GM18951 (cell line): ENCODE data around the gene ACTMAP.

Experiments used
- POLR2A ChIP-seq: IDR thresholded peaks from 4 replicates; pipeline ENCODE4 v1.6.1; 2011; ENCODE audit warnings: mild to moderate bottlenecking; ENCODE audit not compliant: insufficient read length, insufficient read depth; ENCODE audit errors: extremely low read depth
- in situ Hi-C: fragments of 300-500 bp; cut with MboI; formaldehyde crosslinking; loops from one replicate; pipeline ENCODE4 v1.12.0; 2022; ENCODE audit warnings: low sequenced_read_pairs, mixed read lengths, inconsistent platforms; ENCODE audit not compliant: unreplicated experiment

ACTMAP gene

GRCh38 chr19:40763963-40764362 lies 13.7 kb upstream of the ACTMAP start:
- in situ Hi-C loops = no loop called here
- no peak for TF ChIP-seq POLR2A

DNA sequence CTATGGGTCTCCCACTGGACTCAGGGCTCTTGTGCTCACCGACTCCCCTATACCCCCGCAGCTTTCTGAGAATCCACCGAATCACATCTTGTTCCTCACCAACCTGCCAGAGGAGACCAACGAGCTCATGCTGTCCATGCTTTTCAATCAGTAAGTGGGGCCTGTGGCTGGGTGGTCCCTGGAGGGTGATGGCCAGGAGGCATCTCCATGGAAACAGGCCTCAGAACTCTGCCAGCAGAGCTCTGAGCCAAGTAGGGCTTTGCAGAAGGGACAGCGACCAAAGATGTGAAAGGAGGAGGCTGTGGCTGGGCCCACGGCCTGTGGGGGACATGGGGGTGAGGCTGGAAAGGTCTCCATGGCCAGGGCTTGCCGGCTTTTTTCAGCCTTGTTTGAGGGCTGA lies 13.2 kb upstream of the ACTMAP start:
- in situ Hi-C loops = no loop called here
- no peak for TF ChIP-seq POLR2A

DNA sequence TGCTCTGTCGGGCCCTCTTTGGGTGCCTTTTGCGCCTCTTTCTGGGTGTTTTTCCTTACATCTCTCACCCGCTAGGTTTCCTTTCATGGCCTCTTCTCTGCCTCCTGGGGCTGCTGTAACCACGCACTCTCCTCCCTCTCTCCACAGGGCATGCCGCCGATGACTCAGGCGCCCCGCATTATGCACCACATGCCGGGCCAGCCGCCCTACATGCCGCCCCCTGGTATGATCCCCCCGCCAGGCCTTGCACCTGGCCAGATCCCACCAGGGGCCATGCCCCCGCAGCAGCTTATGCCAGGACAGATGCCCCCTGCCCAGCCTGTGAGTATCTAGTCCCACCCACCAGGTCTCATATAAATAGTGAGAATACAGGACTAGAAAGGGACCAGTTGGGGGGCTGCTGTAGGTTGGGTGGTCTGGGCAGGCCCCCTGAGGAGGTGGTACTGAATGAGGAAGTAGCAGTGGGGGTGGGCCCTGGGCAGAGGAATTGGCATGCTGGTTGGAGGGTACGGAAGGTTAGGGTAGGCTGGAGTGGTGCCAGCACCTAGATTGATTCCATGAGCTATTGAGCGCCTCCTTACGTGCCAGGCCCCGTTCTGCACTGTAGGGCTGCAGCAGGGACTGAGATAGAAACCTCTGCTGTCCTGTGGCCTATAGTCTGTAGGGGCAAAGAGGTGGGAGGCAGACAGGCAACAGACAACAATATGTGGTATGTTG lies 12.6 kb upstream of the ACTMAP start:
- in situ Hi-C loops = no loop called here
- no peak for TF ChIP-seq POLR2A

- in situ Hi-C loops = no loop called here
- no peak for TF ChIP-seq POLR2A
Measured at GRCh38 chr19:40759352-40759751, 9.1 kb upstream of the ACTMAP start.

- TF ChIP-seq POLR2A = no peak
- in situ Hi-C loops = no loop called here
Measured at GRCh38 chr19:40758491-40758890, 8.2 kb upstream of the ACTMAP start.

DNA sequence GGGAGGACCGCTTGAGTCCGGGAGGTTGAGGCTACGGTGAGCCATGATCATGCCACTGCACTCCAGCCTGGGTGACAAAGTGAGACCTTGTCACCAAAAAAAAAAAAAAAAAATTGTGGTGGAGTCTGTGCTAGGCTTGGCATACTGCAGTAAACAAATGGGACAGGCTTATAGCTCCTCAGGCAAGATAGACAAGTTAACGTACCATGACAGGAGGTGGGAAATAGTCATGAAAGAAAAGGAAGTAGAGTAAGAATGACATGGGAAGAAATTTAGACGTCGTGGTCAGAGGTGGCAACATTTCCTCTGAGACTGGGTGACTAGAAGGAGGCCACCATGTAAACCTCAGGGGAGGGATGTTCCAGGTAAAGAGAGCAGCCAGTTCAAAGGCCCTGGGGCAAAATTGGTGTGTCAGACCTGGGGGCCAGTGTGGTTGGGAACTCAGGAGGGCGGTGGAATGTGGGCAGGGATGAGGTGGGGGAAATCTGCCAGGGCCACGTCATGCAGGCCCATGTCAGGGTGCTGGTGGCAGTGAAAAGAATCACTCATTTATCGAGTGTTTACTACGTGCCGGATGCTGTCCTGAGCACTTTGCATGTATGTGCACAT lies 6.3 kb upstream of the ACTMAP start:
- TF ChIP-seq POLR2A = no peak
- in situ Hi-C loops = no loop called here

DNA sequence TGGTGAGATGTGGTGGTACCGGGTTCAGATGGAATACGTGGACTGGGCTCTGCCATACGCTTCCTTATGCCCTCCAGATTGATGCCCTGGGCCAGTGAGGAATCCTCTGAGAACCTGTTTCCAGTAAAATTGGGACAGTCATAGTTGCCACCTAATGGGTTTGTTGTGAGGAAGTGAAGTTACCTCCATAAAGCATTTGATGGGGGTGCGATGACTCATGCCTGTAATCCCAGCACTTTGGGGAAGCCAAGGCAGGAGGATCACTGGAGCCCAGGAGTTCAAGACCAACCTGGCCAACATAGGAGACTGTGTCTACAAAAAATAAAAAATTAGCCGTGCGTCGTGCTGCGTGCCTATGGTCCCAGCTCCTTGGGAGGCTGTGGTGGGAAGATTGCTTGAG lies 5.5 kb upstream of the ACTMAP start:
- no peak for TF ChIP-seq POLR2A

DNA sequence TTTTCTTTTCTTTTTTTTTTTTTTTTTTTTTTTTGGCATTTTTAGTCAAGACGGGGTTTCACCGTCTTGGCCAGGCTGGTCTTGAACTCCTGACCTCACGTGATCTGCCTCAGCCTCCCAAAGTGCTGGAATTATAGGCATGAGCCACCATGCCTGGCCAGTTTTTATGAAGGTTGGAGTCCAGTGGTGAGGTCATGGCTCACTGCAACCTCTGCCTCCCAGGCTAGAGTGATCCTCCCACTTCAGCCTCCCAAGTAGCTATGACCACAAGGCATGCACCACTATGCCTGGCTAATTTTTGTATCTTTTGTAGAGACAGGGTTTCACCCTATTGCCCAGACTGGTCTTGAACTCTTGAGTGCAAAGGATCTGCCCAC lies 5.0 kb upstream of the ACTMAP start:
- in situ Hi-C loops = no loop called here
- no peak for TF ChIP-seq POLR2A

More for the DNA sequence above, 5.5 kb upstream of the ACTMAP start:
- in situ Hi-C loops = no loop called here

DNA sequence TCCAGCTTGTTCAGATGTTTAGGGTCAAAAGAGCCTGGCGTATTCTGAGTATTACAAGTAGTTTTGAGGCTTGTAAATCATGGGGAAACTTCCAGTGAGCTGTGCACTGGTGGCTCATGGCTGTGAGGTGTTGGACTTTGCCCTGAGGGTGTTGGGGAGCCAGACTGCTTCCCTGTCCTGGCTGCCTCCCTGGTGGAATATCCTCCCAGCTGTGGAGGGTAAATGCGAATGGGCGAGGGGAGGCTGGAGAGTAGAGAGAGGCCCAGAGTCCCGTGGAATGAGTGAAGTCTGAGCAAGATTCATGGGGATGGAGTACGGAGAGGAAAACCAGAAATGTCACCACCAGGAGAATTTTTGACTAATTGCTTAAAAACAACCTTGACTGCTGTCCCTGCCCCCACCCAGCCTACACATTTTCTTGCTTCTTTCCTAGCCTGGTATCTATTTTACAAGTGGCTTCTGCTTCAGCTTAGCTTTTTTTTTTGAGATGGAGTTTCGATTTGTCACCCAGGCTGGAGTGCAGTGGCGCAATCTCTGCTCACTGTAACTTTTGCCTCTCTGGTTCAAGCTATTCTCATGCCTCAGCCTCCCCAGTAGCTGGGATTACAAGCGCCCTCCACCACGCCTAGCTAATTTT lies 4.5 kb upstream of the ACTMAP start:
- in situ Hi-C loops = no loop called here
- TF ChIP-seq POLR2A = no peak

DNA sequence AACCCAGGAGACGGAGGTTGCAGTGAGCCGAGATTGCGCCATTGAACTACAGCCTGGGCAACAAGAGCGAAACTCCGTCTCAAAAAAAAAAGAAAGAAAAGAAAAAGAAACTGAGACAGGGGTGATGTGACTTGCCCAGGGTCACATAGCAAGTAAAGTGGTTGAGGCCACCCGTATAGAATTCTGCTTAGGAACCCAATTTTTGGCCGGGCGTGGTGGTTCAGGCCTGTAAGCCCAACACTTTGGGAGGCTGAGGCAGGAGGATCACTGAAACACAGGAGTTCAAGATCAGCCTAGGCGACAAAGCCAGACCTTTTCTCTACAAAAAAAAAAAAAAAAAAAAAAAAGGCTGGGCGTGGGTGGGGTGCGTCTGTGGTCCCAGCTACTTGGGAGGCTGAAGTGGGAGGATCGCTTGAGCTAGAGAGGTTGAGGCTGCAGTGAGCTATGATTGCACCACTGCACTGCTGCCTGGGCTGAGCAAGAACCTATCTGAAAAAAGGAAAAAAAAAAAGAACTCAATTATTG lies 2.0 kb upstream of the ACTMAP start:
- no peak for TF ChIP-seq POLR2A
- in situ Hi-C loops = no loop called here

GRCh38 chr19:40750874-40751537 lies 729 bp upstream of the ACTMAP start, which contains the start of gene SNRPA:
Gene SNRPA, plus strand, starts transcription at chr19:40751203. Its CDS starts 206 bp downstream, at chr19:40751409.
- in situ Hi-C loops = no loop called here
- TF ChIP-seq POLR2A = peak; percentile 69

GRCh38 chr19:40747536-40747935 lies 2.7 kb downstream of the ACTMAP start:
- in situ Hi-C loops = no loop called here
- no peak for TF ChIP-seq POLR2A

- no peak for TF ChIP-seq POLR2A
- in situ Hi-C loops = no loop called here
Measured at GRCh38 chr19:40745402-40745780, 4.9 kb downstream of the ACTMAP start.
